Measurements from ENCODE around the gene URI1. TPM values are rescaled to one million over a fixed set of nuclear protein-coding genes. Genes with fewer than 3 reads are reported as not detected.

Gene URI1
- total and polyA plus RNA-seq, 2 of the 8 experiments (the other 6 are each of a cell fraction or from before 2014, with no cell fraction given) = 27.7 to 64.3 TPM

DNA sequence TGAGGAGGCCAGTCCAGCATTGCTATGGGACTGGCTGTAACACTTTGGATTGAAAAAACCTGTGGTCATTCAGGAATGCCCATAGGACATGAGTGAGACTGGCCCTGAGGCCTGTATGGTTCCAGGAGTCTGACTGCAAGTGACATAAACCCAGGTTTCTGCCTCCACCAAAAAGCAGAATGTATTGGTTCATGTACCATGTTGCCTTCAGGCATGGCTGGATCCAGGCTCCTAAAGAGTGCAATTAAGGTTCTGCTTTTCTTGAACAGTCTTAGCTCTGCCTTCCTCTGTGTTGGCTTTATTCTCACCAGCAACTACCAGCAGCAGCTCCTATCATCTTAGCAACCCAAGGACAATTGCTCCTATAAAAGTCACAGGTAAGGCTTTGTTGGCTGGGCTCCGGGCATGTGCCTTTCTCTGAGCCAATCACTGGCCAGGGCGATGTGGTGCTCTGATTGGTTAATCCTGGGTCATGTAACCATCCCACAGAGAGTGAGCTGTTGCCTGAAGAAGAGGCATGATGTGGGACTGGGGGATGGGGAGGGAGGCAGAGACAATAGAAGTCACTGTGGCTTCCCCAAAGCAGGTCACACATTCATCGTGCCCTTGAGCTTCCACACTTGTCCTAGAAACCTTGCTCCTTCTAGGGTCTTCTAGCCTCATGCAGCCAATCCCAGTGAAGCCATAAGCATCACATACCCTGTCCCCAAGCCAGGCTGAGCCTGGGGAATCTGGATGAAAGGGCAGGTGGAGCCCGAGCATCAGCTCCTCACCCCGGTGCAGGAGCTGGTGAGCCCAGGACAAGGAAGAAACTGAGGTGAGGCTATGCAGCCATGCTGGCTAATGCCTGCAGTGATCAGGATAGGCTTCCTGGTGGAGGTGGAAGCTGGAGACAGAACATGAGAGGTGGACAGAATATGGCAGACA lies 123.9 kb downstream of the URI1 start (continued):
- TF ChIP-seq, protein P1, sequence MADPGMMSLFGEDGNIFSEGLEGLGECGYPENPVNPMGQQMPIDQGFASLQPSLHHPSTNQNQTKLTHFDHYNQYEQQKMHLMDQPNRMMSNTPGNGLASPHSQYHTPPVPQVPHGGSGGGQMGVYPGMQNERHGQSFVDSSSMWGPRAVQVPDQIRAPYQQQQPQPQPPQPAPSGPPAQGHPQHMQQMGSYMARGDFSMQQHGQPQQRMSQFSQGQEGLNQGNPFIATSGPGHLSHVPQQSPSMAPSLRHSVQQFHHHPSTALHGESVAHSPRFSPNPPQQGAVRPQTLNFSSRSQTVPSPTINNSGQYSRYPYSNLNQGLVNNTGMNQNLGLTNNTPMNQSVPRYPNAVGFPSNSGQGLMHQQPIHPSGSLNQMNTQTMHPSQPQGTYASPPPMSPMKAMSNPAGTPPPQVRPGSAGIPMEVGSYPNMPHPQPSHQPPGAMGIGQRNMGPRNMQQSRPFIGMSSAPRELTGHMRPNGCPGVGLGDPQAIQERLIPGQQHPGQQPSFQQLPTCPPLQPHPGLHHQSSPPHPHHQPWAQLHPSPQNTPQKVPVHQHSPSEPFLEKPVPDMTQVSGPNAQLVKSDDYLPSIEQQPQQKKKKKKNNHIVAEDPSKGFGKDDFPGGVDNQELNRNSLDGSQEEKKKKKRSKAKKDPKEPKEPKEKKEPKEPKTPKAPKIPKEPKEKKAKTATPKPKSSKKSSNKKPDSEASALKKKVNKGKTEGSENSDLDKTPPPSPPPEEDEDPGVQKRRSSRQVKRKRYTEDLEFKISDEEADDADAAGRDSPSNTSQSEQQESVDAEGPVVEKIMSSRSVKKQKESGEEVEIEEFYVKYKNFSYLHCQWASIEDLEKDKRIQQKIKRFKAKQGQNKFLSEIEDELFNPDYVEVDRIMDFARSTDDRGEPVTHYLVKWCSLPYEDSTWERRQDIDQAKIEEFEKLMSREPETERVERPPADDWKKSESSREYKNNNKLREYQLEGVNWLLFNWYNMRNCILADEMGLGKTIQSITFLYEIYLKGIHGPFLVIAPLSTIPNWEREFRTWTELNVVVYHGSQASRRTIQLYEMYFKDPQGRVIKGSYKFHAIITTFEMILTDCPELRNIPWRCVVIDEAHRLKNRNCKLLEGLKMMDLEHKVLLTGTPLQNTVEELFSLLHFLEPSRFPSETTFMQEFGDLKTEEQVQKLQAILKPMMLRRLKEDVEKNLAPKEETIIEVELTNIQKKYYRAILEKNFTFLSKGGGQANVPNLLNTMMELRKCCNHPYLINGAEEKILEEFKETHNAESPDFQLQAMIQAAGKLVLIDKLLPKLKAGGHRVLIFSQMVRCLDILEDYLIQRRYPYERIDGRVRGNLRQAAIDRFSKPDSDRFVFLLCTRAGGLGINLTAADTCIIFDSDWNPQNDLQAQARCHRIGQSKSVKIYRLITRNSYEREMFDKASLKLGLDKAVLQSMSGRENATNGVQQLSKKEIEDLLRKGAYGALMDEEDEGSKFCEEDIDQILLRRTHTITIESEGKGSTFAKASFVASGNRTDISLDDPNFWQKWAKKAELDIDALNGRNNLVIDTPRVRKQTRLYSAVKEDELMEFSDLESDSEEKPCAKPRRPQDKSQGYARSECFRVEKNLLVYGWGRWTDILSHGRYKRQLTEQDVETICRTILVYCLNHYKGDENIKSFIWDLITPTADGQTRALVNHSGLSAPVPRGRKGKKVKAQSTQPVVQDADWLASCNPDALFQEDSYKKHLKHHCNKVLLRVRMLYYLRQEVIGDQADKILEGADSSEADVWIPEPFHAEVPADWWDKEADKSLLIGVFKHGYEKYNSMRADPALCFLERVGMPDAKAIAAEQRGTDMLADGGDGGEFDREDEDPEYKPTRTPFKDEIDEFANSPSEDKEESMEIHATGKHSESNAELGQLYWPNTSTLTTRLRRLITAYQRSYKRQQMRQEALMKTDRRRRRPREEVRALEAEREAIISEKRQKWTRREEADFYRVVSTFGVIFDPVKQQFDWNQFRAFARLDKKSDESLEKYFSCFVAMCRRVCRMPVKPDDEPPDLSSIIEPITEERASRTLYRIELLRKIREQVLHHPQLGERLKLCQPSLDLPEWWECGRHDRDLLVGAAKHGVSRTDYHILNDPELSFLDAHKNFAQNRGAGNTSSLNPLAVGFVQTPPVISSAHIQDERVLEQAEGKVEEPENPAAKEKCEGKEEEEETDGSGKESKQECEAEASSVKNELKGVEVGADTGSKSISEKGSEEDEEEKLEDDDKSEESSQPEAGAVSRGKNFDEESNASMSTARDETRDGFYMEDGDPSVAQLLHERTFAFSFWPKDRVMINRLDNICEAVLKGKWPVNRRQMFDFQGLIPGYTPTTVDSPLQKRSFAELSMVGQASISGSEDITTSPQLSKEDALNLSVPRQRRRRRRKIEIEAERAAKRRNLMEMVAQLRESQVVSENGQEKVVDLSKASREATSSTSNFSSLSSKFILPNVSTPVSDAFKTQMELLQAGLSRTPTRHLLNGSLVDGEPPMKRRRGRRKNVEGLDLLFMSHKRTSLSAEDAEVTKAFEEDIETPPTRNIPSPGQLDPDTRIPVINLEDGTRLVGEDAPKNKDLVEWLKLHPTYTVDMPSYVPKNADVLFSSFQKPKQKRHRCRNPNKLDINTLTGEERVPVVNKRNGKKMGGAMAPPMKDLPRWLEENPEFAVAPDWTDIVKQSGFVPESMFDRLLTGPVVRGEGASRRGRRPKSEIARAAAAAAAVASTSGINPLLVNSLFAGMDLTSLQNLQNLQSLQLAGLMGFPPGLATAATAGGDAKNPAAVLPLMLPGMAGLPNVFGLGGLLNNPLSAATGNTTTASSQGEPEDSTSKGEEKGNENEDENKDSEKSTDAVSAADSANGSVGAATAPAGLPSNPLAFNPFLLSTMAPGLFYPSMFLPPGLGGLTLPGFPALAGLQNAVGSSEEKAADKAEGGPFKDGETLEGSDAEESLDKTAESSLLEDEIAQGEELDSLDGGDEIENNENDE (IDR thresholded peaks at IDR 0.05; ENCODE audit: insufficient replicate concordance, low read length) = no peak

Measured in H1 (cell line).